ENCODE measurements around the gene TRIO. TPM values are rescaled to one million over a fixed set of nuclear protein-coding genes. Genes with fewer than 3 reads are reported as not detected.
A peak's percentile ranks its signal among the peaks of the same experiment; 100 is the strongest.

Gene TRIO
- total and polyA plus RNA-seq, 4 donors: 23.8 to 243 (median 110) TPM

- Histone ChIP-seq H3K36me3 (ENCODE audit: control insufficient read depth in 4 of 4, insufficient read depth in 4 of 4, low read length in 4 of 4) (peaks cover 0 to 14% (median 10%) of the 10 kb centered on the region in 4 donors), H3K9ac (ENCODE audit: insufficient read depth in 1 of 2, low read length in 2 of 2) (no peak overlapping the region), H3K4me1 (ENCODE audit: control insufficient read depth in 5 of 5, insufficient read depth in 5 of 5, low read length in 5 of 5) (no peaks in the 10 kb centered on the region), H3K9me3 (ENCODE audit: control insufficient read depth in 4 of 4, insufficient read depth in 3 of 4, low read length in 3 of 4) (no peaks in the 10 kb centered on the region), H3K4me3 (no peak overlapping the region), H3K27me3 (ENCODE audit: control insufficient read depth in 3 of 3, insufficient read depth in 3 of 3, low read length in 2 of 3) (no peaks in the 10 kb centered on the region), H3K27ac (ENCODE audit: low read depth in 1 of 2, low read length in 1 of 2) (no peak overlapping the region)
- WGBS, 2 donors: 70 to 80% methylated on average over 2 of the region's 2 CpGs
- TF ChIP-seq CTCF (IDR thresholded peaks at IDR 0.05; ENCODE audit: control extremely low read depth, extremely low read depth): no peak
- ATAC-seq (ENCODE audit: insufficient read depth, low FRiP score) (no peak), DNase-seq (no peak)
Measured at GRCh38 chr5:14330291-14330690, 187.1 kb downstream of the TRIO start.

DNA sequence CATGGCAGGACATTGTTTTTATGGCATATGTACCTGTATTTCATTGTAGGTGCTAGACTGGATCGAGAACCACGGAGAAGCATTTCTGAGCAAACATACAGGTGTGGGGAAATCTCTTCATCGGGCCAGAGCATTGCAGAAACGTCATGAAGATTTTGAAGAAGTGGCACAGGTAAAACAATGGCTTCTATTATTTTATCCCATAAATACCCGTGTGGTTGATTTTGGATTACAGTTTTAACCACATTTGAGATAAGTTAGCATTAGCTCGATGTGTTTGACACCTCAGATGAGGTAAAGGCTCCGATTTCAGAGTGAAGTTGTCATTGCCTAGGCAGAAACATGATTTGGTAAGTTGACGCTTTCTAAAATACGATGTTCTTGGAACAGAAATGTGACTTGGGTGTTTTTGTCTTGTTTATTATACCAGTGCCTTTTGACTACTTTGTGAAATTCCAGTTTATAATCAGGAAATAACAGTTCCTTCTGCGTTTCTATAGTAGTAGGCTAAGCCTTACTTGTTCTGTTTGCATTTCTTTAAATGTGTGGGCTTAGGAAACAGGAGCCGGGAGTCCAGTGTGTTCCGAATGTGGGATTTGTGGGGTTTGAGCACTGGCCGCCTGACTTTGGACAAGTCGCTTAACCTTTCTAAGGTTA is 187.7 kb downstream of the TRIO start:
- no peak overlapping the region for H3K27ac ChIP-seq (ENCODE audit: low read depth in 1 of 2, low read length in 1 of 2)
- no peak overlapping the region for H3K9ac ChIP-seq (ENCODE audit: insufficient read depth in 1 of 2, low read length in 2 of 2)
- H3K9me3 ChIP-seq (ENCODE audit: control insufficient read depth in 4 of 4, insufficient read depth in 3 of 4, low read length in 3 of 4): no peaks in the 10 kb centered on the region
- H3K27me3 ChIP-seq (ENCODE audit: control insufficient read depth in 3 of 3, insufficient read depth in 3 of 3, low read length in 2 of 3): no peaks in the 10 kb centered on the region
- no peak overlapping the region for H3K4me3 ChIP-seq
- H3K4me1 ChIP-seq (ENCODE audit: control insufficient read depth in 5 of 5, insufficient read depth in 5 of 5, low read length in 5 of 5): no peaks in the 10 kb centered on the region
- 60 to 74% methylated on average over 14 of the region's 14 CpGs for WGBS, 2 donors
- no peak for ATAC-seq (ENCODE audit: insufficient read depth, low FRiP score)
- peaks cover 0 to 14% (median 10%) of the 10 kb centered on the region in 4 donors for H3K36me3 ChIP-seq (ENCODE audit: control insufficient read depth in 4 of 4, insufficient read depth in 4 of 4, low read length in 4 of 4)
- TF ChIP-seq CTCF (IDR thresholded peaks at IDR 0.05; ENCODE audit: control extremely low read depth, extremely low read depth): no peak
- no peak for DNase-seq

- H3K36me3 ChIP-seq (ENCODE audit: control insufficient read depth in 4 of 4, insufficient read depth in 4 of 4, low read length in 4 of 4): peaks cover under 1 to 15% (median 13%) of the 10 kb centered on the region in 4 donors
- no peak overlapping the region for H3K9ac ChIP-seq (ENCODE audit: insufficient read depth in 1 of 2, low read length in 2 of 2)
- ATAC-seq (ENCODE audit: insufficient read depth, low FRiP score): peak; percentile 44
- H3K4me1 ChIP-seq (ENCODE audit: control insufficient read depth in 5 of 5, insufficient read depth in 5 of 5, low read length in 5 of 5): no peaks in the 10 kb centered on the region
- WGBS, 2 donors: 32 to 69% methylated on average over 4 of the region's 4 CpGs
- DNase-seq: no peak
- no peaks in the 10 kb centered on the region for H3K9me3 ChIP-seq (ENCODE audit: control insufficient read depth in 4 of 4, insufficient read depth in 3 of 4, low read length in 3 of 4)
- no peak overlapping the region for H3K4me3 ChIP-seq
- TF ChIP-seq CTCF (IDR thresholded peaks at IDR 0.05; ENCODE audit: control extremely low read depth, extremely low read depth): no peak
- H3K27ac ChIP-seq (ENCODE audit: low read depth in 1 of 2, low read length in 1 of 2): no peak overlapping the region
- H3K27me3 ChIP-seq (ENCODE audit: control insufficient read depth in 3 of 3, insufficient read depth in 3 of 3, low read length in 2 of 3): no peaks in the 10 kb centered on the region
Measured at GRCh38 chr5:14331386-14331781, 188.2 kb downstream of the TRIO start.

Data from lung (tissue), 12 donors.